ENCODE results near the gene GRIP2. TPM values are rescaled to one million over a fixed set of nuclear protein-coding genes. Genes with fewer than 3 reads are reported as not detected.

GRIP2 gene
- total RNA-seq, 1 experiment from 2014 or later: 4.5 TPM

GRCh38 chr3:14512281-14512941, 27.7 kb downstream of the GRIP2 start:
- Histone ChIP-seq H3K4me3 (ENCODE audit: low read depth, low read length) (no peak overlapping the region), H3K36me3 (ENCODE audit: control insufficient read depth, insufficient read depth, low read length) (no peaks in the 10 kb centered on the region), H3K9me3 (no peaks in the 10 kb centered on the region), H3K27me3 (replicated peaks; ENCODE audit: control insufficient read depth, insufficient read depth, low read length) (no peaks in the 10 kb centered on the region), H3K4me1 (no peaks in the 10 kb centered on the region)
- Mint-ChIP-seq H3K9me3 (ENCODE audit: unreplicated experiment) (no peaks in the 10 kb centered on the region), H3K27me3 (ENCODE audit: insufficient read depth, unreplicated experiment) (no peaks in the 10 kb centered on the region), H3K27ac (ENCODE audit: unreplicated experiment) (no peak overlapping the region), H3K36me3 (ENCODE audit: insufficient read depth, unreplicated experiment) (no peaks in the 10 kb centered on the region), H3K4me1 (ENCODE audit: low read depth, unreplicated experiment) (no peaks in the 10 kb centered on the region), H3K4me3 (ENCODE audit: unreplicated experiment) (no peak overlapping the region)
- CTCF ChIA-PET: interaction anchor here (1.3 kb wide), 1 partner anchor 36 kb away, joined by 3 read pairs; no protein-coding TSS in a partner anchor
- no peak for TF ChIP-seq CTCF (IDR thresholded peaks at IDR 0.05; ENCODE audit: insufficient read depth in 1 of 2, low read depth in 1 of 2, low read length in 1 of 2, severe bottlenecking in 1 of 2, unreplicated experiment in 1 of 2)
- POLR2A ChIA-PET: no interaction called here
- DNase-seq: peak in 1 of 2 experiments; percentile 16
- intact Hi-C loops (cut with micrococcal nuclease; ENCODE audit: unreplicated experiment): no loop called here
- BruUV-seq (replicated peaks): no TSS peak

GRCh38 chr3:14511623-14512280, 28.4 kb downstream of the GRIP2 start:
- CTCF ChIA-PET: no interaction called here

More at GRCh38 chr3:14511623-14512280, 28.4 kb downstream of the GRIP2 start:
- no peak overlapping the region for H3K4me3 Mint-ChIP-seq (ENCODE audit: unreplicated experiment)
- Histone ChIP-seq H3K27me3 (replicated peaks; ENCODE audit: control insufficient read depth, insufficient read depth, low read length) (no peaks in the 10 kb centered on the region), H3K36me3 (ENCODE audit: control insufficient read depth, insufficient read depth, low read length) (no peaks in the 10 kb centered on the region), H3K4me1 (no peaks in the 10 kb centered on the region), H3K9me3 (no peaks in the 10 kb centered on the region), H3K4me3 (ENCODE audit: low read depth, low read length) (no peak overlapping the region)
- no peaks in the 10 kb centered on the region for H3K9me3 Mint-ChIP-seq (ENCODE audit: unreplicated experiment)
- no TSS peak for BruUV-seq (replicated peaks)
- no peak overlapping the region for H3K27ac Mint-ChIP-seq (ENCODE audit: unreplicated experiment)
- no peaks in the 10 kb centered on the region for H3K4me1 Mint-ChIP-seq (ENCODE audit: low read depth, unreplicated experiment)
- peak in 1 of 2 experiments; percentile 26 for DNase-seq
- H3K36me3 Mint-ChIP-seq (ENCODE audit: insufficient read depth, unreplicated experiment): no peaks in the 10 kb centered on the region
- no peaks in the 10 kb centered on the region for H3K27me3 Mint-ChIP-seq (ENCODE audit: insufficient read depth, unreplicated experiment)
- no peak for TF ChIP-seq CTCF (IDR thresholded peaks at IDR 0.05; ENCODE audit: insufficient read depth in 1 of 2, low read depth in 1 of 2, low read length in 1 of 2, severe bottlenecking in 1 of 2, unreplicated experiment in 1 of 2)
- POLR2A ChIA-PET: no interaction called here
- intact Hi-C loops (cut with micrococcal nuclease; ENCODE audit: unreplicated experiment): no loop called here
